Stimulated activated CD4-positive, alpha-beta T cell treated with anti-CD3 and anti-CD28 coated beads, Interleukin-4, amount 100 ng/mL, for 48 hours (primary cell): ENCODE data around the gene HDDC2.
A peak's percentile ranks its signal among the peaks of the same experiment; 100 is the strongest.

ENCODE experiments used
- DNase-seq, 2 donors: peaks; one replicate each; pipeline ENCODE4 v3.0.0-alpha.2; 2020; ENCODE audit warnings: low read depth in 2 of 2

The HDDC2 gene, protein sequence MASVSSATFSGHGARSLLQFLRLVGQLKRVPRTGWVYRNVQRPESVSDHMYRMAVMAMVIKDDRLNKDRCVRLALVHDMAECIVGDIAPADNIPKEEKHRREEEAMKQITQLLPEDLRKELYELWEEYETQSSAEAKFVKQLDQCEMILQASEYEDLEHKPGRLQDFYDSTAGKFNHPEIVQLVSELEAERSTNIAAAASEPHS

DNA sequence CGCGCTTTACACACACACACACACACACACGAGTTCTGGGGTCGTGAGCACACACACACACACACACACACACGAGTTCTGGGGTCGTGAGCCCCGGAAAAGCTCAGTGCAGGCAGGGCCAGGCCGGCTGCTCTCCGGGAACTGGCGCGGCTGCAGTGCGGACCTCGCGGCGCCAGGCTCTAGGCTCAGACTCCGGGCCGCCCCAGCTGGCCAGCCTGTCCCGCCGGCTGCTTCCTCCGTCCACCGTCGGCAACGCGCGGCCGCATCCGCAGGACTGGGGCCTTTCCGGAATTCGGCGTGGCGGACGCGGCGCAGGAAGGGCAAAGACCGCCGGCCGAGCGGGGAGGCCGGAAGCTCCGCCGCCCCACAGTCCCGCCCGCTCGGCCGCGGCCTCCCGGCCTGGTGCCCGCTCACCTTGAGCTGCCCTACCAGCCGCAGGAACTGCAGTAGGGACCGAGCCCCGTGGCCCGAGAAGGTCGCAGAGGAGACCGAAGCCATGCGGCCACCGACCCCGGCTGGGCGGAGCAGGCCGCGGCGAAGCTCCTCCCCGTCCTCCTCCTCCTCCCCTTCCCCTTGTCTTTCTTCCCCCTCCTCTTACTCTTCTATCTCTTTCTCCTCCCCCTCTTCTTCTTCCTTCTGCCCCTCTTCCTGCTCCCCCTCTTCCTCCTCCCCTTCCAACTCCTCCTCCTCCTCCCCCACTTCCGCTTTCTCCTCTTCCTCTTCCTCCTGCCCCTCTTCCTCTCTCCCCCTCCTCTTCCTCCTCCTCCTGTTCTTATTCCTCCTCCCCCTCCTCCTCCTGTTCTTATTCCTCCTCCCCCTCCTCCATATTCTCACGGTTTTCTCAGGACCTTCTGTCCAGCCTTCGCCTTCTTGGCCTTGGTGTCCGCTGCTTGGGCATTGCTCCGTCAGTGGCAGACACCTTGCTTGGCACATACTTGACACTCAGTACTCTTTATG lies at the start of gene HDDC2:
TSS of gene HDDC2 (minus strand) at position 533 of the 957 bp plus-strand sequence. CDS start at position 498, 35 bp downstream.
- peak; percentile 41 to 42 for DNase-seq

DNA sequence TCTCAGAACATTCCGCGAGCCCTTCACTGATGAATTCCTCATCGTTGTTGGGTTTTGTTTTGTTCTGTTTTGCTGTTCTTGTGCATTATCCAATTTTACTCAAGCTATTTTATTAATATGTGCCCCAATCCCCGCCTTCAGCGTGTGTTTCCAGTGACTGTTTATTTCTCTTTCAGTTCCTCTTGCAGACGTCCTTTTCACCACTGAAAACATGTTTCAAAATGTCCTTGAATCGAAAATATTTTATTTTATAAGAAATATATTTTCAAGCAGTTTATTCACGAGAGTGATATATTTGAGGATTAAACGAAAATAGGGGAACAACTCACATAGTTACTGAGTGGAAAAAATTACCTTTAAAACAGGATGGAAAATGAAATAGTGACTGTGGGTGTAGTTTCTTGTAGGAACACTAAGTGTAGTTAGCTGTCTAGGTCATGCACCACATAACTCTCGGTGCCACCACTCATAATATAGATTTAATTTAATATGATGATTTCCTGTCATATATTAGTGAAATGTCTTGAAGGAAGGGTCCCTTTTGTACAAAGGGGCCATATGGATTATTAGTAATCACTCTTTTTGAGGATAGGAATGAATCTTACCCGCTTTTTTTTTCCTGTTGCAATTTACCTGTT lies 45.3 kb upstream of the HDDC2 start:
- DNase-seq, result no peak

DNA sequence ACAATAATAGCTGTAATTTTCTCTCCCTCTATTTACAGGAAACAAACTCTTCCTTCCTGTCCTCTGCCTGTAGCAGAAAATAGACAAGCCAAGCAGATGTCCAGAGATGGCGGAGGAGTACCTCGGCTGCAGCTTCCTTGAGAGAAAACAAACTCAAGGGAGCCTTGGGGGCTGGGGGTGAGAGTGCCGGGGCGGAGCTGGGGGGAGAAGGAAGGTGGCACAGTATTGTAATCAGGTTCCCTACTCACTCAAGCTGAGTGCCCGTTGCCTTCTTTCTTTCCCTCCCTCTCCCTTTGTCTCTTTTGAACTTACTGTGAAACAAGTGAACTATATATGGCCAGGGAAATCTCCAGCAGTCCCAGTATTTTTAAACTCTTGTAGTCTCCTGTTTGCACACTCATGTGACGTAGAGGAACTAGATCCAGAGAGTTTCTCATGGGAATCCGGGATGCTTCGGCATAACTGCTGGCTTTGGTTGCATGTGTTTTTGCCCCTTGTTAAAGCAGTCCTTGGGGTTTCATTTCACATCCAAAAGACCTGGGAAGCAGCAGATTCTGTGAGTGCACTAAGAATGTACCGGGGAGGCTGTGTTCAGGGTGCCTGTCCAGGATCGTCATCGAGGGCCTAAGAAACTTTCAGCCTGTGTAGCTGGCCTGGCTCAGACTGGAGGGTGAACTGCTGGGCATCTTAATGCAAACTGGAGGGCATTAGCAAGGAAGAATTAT lies 44.6 kb upstream of the HDDC2 start:
- DNase-seq, result no peak

DNA sequence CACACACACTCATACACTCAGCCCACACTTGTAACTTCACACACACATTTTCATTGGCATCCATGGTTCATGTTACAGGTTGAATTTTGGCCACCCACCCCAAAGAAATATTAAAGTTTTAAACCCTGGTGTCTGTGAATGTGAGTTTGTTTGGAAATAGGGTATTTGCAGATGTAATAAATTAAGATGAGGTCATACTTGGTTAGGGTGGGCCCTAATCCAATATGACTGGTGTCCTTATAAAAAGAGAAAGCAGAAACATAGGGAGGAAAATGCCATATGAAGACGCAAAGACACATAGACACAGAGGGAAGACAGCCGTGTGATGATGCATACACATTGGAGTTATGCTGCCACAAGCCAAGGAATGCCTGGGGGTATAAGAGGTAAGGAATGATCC lies 39.7 kb upstream of the HDDC2 start:
- no peak for DNase-seq

DNA sequence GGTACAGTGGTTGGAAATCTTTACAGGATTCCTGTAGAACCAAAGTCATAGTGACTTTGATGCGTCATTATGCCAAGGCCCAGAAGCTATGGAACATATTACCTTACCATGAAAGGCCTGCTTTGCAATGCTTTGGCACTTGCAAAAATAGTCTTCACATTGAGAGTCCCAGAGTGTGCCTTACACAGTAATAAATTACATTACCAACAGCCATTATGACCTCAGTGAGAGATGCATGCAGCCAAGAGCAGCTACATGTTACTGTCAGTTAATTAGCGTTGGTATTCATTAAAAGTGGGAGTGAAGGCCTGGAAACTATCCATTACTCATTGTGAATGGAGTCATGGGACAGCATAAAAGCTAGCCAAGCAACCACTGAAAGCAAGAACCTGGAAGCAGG lies 39.2 kb upstream of the HDDC2 start:
- no peak for DNase-seq

DNA sequence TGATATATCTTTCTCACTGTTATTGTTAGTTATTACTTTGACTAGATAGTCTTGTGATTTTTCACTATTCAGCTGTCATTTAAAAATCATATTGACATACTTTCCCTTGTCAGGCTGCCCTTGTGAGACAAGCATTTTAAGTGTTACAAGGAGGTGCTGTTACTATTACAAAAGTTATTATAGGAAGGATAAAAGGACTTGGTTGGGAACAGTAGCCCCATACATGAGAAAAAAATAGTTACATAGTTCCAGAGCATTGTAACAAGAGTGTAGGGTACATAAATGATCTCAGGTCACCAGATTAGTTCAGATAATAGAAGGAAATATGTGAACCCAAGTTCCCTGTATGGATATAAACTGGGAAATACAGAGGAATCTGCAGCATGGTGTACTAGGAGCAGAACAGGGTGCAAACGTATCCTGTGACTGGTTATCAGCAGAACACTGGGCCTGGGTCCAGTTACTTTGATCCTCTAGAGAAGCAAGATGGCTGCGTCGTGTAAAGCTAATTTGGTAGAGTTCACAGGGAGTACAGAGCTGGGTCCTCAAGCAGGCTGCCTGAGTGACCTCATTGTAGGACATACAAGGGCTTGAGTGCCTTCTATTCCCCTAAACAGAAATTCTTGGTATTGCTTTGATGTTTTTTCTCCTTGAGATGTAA lies 38.5 kb upstream of the HDDC2 start:
- no peak for DNase-seq

DNA sequence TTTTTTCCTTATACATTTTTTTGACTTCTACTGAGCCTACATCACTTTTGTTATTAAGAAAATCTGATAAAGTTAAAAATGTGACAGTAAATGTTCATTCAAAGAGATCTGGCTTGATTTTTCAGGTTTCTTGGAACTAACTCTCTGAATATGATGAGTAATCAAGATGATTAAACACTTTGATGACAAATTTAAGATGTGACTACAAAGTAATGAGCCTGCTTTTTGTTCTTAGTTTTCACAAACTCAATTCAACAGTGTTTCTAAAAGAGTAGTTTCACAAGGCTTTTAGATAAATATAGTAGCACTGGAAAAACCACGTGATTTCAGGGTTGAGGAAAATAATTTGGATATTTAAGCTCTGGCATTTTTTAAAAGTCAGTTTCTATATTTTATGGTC lies 37.9 kb upstream of the HDDC2 start:
- no peak for DNase-seq

DNA sequence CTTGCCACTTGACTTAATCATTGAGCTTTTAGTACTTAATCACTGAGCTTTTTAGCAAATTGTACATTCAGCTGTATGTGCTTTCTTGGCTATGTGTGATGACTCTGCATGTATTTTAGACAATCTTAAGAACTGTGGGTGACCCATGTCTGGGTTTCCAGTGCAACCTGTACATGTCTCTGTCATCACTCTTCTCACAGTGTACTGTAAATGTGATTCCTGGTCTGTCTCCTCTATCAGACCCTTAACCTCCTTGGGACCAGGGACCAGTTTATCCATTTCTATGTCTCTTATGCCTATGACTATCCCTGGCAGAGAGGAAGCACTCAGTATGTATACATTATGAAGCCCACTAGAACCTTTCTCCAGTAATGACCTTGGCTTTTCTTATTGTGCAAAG lies 36.6 kb upstream of the HDDC2 start:
- no peak for DNase-seq

DNA sequence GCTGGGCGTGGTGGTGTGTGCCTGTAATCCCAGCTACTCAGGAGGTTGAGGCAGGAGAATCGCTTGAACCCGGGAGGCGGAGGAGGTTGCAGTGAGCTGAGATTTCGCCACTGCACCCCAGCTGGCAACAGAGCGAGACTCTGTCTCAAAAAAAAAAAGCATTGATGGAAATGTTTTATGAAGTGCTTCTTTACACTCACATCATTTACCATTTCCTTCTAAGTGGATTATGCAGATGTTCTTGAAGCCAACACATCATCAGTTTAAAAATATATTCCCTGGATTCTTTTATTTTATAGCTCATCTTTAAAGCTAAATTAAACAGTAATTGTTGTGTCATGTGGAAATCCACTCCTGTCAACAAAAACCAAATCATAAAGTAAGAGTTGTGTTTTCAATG lies 35.9 kb upstream of the HDDC2 start:
- no peak for DNase-seq

DNA sequence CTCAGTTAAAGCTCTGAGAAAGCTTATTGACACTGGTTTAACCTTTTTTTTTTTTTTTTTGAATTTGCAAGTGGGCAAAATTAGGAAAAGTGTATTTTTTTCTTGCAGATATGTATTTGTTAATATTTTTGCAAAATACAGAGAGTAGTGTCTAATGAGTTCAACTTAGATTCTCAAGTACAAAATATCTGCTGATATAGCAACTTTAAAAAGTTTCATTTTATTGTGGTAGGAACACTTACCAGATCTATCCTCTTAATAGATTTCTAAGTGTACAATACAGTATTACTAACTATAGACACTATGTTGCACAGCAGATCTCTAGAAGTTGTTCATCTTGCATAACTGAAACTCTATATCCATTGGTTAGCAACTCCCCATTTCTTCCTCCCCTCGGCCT lies 30.9 kb upstream of the HDDC2 start:
- no peak for DNase-seq

DNA sequence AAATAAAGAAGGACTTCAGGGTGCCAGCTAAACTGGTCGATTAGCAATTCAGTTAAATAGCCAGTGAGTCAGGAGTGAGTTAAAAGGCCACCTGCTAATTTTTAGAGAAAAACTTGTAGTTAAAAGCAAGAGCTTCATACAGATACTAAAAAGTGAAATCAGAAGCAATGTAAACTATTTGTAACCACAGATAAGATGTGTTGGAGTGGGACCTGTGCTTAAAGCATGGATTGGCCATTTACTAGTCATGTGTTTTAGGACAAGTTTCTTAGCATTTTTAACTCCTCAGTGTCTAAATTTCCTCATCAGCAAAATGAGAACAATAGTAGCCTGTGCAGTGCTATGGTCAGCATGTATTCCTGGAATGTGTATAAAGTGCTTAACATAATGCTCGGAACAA lies 23.8 kb upstream of the HDDC2 start:
- DNase-seq, result no peak

DNA sequence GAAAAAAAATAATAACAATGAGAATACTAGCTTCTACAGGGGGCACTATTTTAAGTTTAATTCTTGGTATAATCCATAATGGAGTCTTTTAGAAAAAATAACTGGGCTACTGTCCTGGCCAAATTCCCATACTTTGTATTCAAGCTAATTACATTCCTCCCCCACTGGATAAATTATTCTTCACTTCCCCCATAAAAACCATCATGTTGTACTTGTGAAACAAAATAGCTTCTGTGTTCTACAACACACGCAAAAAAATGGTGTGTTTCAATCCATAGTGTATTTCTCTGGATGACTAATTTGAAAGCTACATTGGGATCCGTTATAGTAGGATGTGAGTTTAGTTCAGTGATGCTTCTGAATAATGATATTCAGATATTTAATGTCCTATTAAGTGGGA lies 21.6 kb upstream of the HDDC2 start:
- DNase-seq, result no peak

DNA sequence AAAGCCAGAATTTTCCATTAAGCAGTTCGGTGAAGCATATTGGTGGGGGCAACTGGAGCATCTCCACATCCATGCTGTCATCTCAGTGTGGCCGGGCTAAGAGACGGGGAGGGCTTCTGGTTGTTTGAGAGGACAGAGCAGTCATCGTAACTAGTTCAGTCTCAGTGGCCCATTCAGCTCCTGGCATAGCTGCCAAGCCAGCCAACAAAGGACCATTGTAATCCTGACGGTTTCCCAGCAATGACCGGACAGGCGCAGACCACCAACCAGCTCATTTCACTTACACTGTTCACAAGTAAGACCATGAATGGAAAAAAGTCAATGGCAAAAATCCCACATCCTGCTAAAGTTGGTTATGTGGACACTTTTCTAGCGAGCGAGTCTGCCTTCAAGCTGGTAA lies 14.9 kb upstream of the HDDC2 start:
- no peak for DNase-seq

DNA sequence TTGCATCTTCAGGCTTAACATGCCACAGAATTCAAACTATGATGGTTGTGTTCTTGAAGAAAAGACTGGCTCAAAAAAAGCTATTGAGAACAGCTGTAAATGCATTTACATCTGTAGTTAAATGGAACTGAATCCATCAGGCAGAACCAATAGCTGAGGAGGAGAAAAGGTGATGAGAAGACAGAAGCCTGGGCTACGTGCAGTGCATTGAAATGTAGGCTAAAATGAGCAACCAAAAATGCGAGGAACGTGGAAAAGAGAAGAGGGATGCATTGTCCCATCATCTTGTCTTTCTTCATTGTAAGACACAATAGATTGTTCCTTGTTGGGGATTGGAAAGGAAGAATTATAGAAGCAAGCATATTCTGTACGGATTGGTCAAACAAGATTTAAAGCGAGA lies 13.8 kb upstream of the HDDC2 start:
- no peak for DNase-seq

DNA sequence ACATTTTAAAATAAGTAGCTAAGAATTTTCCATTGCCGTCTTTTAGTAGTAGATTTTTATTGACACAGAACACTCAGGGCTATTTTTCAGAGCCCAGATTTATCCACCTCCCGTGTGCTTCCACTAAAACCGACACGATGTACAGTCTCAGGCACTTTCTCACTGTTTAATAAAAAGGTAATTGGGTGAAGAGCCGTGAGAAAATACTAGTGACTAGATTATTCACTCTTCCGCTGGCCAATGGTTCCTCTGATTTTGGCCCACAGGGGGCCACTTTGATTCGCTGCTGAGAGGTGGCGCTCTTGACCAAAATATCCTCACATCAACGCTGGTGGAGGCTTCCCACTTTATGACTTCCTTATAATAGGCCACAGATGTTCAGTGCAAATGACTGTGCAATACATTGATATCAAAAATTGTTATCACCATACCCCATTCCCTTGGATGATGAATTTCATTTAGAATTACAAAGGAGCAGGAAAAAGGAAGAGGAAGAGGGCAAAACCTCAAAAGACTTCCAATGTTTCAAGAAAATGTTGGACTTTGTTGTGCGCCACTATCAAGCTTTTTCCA lies 12.3 kb upstream of the HDDC2 start:
- DNase-seq, result peak in 1 of 2 donors; percentile 13

DNA sequence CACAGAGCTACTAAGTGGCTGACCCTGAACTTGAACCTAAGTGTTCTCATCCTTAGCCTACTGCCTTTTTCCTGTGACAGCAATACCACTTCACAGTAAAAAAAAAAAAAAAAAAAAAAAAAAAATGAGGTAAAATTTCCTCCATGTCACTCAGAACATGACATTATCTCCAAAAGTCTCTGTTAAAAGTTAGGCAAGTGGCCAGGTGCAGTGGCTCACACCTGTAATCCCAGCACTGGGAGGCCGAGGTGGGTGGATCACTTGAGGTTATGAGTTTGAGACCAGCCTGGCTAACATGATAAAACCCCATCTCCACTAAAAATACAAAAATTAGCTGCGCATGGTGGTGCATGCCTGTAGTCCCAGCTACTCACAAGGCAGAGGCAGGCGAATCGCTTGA lies 11.2 kb upstream of the HDDC2 start:
- no peak for DNase-seq

DNA sequence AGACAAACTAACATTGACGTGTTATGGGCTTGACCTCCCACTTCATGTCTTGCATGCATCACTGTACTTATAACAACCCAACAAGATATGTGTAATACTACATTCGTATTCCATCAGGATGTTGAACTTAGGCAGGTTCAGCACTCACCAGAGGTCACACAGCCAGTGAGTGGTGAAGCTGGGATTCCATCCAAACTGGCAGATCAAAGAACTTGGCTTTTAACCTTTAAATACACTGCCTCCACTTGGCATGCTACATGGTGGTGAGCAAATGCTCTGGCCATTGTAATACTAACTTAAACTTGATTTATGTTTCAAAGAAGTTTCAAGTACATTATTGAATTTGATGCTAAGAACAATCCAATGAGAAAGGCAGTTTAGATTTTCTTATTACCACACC lies 10.7 kb upstream of the HDDC2 start:
- no peak for DNase-seq

DNA sequence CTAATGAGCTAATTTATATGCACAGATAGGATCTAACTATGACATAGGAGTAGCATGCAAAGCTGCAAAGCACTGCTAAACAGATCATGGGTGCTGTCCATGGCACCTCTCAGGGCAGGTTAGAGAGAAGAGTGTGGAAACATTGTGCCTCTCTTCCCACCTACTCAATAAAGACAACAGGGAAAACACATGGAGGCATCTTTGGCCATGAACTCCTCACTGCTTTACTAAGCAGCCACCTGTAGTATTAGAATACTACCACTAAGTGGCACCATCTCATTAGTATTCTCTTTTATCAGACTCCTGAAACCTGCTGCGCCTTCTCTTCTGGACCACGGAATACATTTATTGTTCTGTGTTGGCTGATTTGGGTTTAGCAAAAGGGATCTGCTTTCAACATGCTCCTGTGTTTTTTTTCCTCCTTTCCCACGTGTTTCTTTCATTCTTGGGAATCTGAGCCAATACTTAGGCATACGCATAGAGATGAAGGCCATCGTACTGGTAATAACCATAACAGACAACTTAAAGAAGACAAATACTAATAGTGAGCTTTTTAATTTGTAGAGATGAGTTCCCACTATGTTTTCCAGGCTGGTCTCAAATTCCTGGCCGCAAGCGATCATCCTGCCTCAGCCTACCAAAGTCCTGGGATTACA lies 9.4 kb upstream of the HDDC2 start:
- DNase-seq, result no peak

DNA sequence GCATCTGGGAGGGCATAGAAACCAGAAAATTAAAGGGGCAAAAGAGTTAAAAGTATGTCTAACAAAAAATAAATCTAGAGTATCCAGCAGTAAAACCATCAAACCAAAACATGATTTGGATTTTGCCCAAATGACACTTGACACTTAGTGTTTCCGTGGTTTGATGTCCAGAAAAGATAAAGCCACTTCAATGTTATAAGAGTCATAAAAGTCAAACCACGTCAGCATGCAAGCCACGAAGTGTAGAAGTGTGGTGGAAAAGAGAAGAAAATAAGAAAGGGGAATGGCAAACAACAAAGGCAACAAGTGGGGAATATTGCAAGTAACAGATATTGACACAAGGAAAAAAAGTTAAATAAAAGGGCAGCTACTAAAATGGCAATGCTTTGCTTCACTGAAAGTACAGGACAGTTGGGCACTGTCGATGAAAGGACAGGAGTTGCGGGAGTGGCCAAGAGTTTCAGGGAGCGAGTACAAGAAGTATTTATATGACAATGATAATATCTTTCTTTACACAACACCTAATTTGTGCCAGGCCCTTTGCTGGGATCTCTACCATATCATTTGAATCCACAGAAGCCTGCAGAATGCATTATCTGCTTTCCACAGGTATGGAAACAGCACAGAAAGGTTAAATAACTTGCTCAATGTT lies 6.3 kb upstream of the HDDC2 start:
- DNase-seq, result no peak

DNA sequence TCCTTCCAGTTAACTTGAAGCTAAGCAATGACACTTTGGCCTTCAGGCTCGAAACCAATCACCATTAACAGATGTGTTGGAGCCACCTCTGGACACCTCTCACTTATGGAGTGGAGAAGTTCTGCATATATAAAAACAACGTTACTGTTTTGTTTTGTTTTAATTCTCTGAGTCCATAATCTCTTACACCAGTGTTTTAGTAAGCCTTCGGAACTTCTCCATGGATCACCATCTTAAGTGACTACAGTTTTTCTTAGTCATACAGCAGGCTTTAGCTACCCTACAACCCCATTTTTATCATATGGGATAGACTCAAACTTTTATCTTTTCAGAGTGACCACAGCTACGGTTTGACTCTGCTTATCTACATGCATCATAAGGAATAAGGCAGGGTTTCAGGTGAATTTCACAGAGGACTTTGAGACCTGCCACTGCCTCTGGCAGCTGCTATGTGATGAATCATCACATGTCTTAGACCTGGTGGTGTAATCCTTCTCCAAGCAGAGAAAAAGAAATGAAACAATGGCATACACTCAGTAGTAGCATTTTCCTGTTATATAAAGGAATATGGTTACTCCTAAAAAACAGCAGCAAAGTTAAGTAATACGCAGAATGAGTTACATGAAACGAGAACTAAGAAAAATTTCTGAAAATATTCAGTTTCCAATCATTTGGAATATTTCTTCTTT lies 5.5 kb upstream of the HDDC2 start:
- DNase-seq, result no peak
